Dedifferentiated amniotic fluid mesenchymal stem cell (primary cell): ENCODE data around the gene ZFX.
A peak's percentile ranks its signal among the peaks of the same experiment; 100 is the strongest.
"Not testable (repeated sequence)": the region's sequence is repeated elsewhere in the genome, so short reads cannot be mapped to it uniquely, and the experiment has no call there.

ENCODE experiments used
- DNase-seq: peaks from one replicate; pipeline ENCODE4 v3.0.0-alpha.2; 2016; ENCODE audit errors: extremely low spot score

The ZFX gene

DNA sequence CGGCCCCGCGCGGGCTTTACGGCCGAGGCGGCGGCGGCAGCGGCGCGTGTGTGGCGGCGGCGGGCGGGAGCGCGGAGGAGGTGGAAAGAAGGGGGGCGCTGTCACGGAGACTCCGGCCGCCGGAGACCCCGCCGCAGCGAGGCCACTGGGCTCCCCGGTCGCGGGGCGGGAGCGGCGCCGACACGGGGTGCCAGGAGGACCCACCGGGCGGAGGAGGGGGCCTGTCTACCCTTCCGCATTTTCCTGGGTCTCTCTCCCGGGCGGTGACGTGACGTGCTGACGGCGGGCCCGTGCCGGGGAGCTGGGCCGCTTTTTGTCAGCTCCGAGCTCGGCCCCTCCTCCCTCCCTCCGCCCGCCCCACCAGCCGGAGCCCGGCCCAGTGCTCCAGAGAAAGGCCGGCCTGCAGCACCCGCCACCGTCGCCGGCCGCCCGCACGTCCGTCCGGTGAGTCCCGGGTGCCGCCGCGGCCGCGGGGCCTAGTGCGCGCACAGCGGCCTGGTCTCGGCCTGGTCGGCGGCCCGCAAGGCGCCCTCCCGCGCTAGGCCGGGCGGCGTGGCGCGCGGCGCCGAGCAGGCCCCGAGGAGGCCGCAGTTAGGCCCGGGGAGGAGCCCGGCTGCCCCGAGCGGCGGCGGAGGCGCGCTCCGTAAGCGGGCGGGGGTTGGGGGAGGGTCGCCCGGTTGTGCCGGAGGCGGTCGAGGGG lies at the start of gene ZFX:
Gene ZFX (plus strand): TSS at position 379 of the 700 bp plus-strand sequence. CDS start 23,014 bp downstream, outside the sequence.
- no peak for DNase-seq

DNA sequence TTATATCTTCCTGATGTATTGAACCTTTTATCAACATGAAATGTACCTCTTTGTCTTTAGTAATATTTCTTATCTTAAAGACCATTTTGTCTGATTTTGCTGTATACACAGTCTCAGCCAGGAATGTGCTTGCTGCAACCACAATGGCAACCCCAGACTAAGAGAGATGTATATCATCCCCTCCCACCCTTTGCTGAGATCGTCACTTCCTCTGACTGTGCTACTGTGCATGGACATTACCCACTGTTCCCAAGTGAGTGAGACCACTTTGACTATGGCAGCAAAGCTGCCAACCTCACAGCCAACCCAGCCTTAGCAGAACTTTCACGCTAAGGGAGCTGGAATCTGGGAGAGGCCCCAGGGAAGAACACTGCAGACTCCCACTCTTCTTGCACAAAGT lies 48.8 kb upstream of the ZFX start:
- DNase-seq, result no peak

DNA sequence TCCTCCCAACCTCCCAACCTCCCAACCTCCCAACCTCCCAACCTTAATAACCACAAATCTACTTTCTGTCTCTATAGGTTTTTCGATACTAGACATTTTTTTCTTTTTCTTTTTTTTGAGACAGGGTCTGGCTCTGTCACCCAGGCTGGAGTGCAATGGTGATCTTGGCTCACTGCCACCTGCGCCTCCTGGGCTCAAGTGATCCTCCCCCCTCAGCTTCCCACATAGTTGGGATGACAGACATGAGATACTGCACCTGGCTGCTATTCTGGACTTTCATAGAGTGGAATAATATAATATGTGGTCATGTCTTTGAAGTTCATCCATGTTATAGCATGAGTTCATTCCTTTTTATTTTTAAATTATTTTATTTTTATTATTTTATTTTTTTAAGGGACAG lies 39.5 kb upstream of the ZFX start:
- DNase-seq, result no peak

DNA sequence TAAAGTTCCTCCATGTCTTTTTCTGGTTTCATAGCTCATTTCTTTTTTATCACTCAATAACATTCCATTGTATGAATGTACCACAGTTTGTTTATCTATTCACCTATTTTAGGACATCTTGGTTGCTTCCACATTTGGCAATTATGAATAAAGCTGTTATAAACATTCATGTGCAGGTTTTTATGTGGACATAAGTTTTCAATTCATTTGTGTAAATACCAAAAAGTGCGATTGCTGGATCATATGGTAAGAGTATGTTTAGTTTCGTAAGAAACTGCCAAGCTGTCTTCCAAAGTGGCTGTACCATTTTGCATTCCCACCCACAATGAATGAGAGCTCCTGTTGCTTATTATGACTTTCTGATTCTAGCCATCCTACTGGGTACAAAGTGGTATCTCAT lies 36.3 kb upstream of the ZFX start:
- DNase-seq, result no peak

DNA sequence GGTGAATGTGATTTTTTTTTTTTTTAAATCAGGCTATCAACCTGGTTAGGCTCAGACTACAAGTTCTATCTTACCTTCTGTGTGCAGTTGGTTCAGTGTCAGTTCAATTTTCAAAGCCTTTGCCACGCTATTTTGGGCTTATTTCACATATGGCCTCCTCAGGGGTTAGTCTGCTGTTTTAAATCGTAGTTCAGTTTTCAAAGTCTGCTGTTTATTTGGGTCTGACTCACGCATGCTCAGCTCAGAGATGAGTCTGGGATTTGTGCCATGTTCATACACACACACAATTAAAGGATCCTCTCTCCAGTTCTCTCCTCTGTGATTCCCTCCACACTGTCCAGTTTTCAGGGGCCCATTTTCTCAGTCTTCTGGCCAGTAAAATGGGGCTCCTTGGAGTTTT lies 32.3 kb upstream of the ZFX start:
- peak; percentile 66 for DNase-seq

DNA sequence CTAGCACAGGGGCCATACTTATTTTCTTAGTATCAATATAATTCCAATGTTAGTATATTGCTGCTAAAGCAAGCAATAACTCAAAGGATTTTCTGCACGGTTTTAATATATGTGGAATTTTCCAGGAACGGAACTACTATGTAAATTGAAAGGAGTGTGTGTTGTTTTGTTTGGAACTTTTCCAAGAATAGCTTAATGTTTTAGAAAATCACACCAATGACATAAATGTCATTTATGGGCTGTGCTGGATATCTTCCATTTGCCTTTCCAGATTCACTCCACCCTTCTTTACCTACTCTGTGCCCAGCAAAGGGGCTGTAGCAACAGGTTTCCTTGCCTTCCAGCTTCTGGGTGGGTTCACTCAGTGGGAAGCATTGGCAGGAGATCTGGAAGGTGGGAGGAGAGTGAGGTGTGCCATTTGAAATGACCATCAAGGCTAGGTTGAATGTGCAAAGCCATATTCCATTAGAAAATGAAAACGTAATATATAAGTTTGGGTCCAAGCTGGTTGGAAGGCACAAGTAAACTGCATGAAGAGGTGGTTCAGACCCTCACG lies 25.2 kb upstream of the ZFX start:
- DNase-seq, result no peak

DNA sequence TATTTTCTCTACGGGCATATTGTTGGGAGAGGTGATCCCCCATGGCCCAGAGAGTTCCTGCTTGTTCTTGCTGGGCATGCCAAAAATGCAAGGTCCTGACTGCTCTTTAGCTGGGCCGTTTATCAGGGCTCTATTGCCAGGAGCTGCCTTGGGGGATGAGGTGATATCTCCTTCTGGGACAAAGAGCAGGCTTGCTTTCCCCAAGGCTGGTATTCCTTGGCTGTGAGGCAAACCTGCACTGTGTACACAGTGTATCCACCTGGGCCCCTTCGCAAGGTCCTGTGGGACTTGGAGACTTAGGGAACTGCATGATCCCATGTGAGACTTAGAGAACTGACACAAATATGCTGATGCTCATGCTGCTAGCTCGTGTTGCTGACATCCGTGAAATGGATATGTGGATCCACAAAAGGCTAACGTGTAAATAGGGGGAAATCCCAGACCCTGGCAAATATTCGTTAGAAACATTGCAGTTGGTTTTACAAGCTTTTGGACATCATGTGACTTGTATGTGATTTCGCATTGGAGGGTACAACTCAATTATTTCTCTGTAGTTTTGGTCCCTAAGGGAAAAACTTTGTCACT lies 24.4 kb upstream of the ZFX start:
- no peak for DNase-seq

DNA sequence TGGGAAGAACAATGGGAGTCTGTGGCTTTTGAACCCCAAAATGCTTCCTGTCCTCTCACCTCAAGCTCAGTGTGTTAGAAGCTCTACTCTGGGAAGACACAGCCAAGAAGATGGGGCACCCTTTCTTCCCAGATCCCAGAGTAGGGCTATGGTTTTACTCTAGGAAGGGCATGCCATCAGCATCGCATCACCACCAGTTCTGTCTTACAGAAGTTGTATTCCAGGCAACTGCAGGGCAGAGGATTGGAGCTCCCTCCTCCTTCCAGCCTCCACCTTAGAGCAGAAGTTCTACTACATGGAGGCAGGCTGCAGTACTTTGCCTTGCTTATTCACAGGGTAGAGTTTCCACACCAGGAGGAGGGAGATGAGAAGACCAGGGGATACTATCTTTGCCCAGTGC lies 18.1 kb upstream of the ZFX start:
- DNase-seq, result no peak

DNA sequence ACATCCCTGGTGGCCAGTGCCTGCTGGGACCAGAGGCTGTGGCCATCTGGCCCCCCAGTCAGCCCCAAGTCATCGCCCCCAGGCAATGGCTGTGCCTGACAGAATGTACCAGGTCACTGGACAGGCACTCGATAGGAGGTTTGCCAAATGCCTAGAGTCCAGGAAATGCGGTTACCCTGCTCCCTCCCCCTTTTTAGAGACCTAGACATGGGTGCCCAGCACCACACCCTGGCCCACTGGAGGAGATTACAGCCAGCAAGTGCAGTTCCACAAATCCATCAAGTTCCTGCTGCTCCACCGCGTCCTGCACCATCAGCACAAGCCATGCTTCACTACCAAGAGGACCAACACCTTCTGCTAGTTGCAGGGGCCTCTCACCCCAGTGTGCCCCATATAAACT lies 16.2 kb upstream of the ZFX start:
- DNase-seq, result no peak

DNA sequence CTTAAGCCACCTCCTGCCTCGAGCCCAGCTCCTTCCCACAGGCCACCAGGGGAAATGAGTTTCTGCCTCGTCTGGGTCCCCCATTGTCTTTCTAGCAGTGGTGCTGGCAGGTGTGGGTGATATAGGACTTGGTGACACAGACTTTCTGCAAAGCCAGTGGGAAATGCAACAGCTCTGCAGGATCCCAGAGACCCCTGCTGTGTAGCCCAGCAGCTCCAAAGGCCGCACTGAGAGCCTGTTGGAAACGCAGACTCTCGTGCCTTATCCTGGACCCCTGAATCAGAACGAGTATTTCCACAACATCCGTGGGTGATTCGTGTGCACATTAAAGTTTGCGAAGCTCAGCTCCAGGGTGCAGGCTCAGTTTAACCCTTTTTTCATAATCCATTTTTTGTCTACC lies 13.8 kb upstream of the ZFX start:
- not testable (repeated sequence) for DNase-seq

DNA sequence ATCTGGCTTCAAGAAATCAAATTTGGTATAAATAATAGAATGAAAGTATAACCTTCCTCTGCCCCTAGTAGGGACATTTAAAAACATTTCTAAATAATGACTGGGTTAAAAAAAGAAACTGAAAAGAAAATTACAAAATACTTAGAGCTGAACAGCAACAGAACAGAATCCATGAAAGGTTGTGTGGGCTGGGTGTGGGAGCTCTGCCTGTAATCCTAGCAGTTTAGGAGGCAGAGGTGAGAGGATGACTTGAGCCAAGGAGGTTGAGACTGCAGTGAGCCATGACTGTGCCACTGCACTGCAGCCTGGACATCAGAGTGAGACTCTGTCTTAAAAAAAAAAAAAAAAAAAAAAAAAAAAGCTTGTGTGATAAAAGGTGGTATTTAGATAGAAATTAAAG lies 12.3 kb upstream of the ZFX start:
- no peak for DNase-seq

DNA sequence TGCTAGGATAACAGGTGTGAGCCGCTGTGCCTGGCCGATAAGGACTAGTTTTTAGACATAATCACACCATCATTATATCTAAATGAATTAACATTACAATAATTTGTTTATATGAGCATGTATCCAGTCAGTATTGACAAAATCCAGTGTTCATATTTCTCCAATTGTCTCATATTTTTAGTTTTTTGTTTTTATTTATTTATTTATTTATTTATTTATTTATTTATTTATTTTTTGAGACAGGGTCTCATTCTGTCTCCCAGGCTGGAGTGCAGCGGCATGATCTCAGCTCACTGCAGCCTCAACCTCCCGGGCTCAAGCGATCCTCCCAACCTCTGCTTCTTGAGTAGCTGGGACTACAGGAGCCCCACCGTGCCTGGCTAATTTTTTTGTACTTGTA lies 5.5 kb upstream of the ZFX start:
- DNase-seq, result not testable (repeated sequence)

DNA sequence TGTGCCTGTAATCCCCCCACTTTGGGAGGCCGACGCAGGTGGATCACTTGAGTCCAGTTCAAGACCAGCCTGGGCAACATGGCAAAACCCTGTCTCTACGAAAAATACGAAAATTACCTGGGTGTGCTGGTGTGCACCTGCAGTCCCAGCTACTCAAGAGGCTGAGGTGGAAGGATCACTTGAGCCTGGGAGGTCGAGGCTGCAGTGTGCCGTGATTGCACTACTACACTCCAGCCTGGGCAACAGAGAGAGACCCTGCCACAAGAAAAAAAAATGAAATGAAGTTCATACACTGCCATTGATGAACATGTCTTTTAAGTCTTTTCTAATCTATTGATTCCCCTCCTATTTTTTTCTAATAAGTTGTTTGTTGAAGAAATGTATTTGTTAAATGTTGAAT lies 5.0 kb upstream of the ZFX start:
- no peak for DNase-seq

DNA sequence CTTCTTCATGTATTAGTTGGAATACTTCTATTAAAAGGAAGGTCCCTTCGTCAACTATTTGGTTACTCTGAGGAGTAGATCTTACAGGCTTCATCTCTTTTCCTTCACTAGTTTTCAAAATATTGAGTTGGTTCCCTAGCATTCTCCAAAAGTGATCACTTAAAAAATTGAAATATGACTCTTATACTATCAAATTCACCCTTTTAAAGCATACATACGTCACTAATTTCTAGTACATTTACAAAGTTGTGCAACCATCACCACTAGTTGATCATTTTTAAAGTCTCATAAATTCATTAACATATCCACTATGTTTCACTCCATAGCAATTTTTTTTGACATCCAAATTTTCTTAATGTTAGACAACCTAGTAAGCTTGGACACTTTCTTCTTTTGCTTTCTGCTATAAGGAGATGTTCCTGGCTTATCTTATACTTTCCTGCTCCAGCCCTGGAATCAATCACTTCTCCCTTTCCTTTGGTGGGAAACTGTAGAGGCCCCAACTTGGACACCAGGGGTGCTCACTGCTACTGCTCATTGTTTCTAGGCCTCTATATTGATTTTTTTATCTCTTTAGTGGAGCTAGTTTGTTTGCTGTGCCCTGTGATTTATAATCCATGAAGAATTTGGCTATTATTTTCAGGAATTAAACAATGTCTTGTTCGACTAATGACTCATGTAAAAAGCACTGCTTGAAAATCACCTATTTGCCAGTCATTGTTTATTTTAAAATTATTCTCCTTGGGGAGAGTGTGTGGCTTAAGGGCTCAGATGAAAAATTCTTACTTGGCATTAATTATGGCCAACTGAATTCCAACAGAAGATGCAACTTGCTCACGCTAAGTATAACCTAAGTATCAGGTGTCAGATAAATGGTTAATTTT lies 4.0 kb upstream of the ZFX start:
- peak; percentile 43 for DNase-seq

DNA sequence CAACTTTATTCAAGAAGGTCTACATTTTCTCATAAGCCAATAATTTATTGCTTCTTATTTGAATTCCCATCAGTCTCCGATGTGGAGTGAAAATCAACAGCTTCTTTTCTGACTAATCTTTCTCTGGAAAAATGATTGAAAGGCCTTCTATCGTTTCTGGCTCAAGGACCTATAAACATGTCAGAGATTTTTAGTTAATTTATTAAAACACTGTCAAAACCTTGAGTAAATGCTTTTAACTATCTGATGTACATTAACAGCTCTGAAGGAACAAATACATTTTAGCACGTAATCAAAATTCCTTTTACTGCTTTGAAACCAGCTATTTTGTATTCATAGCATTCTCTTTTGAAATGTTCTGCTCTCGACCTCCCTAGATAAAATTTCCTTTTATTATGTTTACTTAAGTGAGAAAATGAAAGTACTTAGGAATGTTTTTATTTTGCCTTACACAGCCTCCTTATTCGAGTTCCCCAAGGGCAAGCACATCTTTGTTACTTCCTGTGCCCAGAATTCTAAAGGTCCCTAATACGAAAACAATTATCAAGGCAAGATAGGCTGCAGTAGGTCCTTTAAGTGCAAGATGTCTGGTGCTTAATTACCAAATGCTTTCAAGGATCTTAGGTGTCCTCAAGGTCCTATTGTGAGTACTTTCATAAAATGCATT lies 3.1 kb upstream of the ZFX start:
- no peak for DNase-seq

DNA sequence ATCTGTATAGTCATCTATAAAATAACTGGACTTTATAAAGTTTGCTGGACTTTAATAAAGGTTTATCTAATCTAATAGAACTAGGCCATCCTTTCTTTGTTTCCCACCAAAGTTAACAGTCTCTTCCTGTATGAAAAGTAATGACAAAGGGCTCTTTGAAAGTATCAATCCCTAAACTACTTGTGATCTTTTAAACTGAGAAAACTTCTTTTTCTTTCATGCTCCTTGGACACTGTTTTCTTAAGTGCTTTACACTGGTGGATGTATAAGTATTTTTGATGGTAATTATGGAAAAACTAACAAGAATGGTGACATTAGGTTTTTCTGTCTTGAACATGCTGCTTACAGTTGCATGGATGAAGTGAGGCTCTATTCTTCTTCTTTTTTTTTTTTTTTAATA lies 2.4 kb upstream of the ZFX start:
- DNase-seq, result no peak

DNA sequence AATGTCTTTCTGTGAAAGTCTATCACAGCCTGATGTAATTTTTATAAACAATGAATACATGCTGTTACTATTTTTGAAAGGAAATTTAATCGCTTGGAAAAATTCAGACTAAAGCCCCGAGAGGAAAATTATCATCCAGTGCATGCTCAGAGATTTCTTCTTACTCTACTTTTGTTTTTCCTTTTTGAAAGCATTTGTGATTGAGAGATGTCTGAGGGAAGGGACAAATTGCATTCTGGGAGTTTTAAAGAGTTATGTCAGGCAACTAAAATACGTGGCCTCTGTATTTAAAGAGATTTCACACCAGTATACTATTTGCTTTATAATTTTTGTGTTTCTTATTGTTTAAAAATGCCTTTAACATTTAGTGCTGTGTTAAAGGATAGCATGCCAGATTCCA lies 1.4 kb upstream of the ZFX start:
- DNase-seq, result no peak

DNA sequence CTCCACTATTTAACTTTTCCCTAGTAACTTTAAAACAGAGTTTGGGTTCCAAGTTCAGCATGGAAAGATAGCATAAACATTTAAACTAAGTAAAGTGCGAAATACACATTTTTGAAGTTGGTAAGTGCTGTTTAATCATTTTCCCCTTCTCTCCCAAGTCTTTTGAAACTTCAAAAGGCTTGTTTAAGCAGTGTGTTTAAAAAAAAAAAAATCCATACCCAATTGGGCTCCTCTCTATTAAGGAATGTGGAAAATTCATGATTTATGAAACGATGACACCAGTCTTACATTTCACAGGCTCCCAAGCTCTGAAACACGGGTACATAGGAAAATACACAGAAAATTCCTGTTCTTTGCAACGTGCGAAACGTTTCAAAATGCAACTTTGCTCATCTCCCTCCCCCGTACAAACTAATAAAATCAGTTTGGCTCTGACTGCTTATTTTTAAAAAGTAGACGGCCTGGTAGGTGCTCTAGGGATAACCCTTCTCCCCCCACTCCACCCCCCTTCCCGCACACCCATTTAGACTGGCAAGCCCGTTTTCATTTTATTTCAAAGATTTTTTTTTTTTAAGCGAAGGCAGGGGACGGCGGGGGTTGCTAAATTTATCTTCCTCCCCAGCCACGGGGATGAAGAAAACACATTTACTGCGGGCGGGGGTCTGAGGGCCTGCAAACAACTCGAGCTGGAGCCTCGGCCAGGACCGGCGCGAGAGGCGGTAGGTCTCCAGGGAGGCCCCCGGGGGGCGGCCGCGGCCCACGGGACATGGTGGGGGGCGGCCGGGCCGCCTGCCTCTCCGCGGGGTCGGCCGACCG lies 786 bp upstream of the ZFX start:
- DNase-seq, result no peak

DNA sequence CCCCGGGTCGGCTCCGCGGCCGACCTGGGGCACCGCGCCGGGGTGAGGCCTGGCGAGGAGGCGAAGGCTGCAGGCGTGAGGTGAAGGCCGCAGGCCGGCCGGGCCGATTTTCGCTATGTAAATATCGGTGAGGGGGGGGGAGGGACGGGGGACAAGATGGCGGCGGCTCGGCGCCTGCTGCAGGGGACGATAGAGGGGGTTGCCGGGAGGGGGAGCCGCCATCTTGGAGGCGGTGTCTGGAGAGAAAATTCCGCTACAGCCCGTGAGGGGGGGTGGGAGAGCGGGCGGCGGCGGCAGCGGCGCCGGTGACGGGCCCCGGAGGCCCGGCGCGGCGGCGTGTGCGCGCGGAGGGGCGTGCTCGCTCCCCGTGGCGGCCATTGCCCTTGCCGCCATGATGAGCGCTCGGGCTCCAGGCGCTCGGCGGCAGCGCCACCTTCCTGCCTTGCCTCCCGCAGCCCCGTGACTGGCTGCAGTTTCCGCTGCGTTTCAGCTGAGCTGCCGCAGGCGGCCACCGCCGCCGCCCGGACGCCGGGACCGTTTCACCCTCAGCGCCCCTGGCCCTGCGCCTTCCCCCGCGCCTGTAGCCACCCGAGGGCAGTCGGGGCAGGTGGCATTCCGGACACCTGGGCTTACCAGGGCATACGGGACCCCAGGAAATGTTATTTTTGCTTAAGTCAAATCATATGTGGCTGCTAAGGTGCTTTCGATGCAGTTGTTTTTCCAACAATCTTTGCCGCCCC lies 692 bp downstream of the ZFX start:
- DNase-seq, result peak; percentile 89

DNA sequence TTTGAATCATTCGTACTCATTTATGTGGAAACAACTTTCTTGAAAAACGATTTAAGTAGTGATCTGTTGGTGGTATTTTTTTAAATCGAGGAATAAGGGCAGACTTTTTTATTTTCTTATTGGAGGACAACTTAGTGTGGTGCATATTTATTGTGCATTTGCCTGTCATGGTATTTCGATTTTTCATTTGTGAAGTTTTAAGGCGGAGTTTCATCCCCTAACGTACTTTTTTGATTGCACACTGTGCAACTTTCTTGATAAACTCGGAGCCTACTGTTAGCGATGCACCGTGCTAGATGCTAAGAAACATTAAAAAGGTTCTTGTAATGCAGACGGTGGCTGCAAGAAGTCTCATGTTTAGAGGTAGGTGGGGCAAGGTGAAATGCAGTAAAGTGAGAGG lies 1.4 kb downstream of the ZFX start:
- no peak for DNase-seq

DNA sequence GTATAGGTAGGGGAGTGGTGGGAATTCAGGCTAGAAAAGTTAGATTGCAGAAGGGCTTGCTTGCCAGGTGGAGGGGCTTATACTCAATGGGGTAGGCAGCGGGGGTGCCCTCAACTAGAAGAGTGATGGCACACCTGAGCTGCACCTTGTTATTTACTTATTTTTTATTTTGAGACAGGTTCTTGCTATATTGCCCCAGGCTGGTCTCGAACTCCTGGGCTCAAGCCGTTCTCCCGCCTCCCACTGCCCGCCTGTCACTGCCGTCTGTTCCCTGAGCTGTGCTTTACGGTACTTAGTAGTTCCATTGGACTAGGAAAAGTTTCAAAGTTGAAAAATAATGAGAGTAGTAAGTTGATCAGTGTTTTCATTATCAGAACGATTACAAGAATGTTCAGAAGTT lies 2.0 kb downstream of the ZFX start:
- no peak for DNase-seq
